Mesothelial cell of epicardium (in vitro differentiated cells): ENCODE results near the gene ZBTB48. TPM values are rescaled to one million over a fixed set of nuclear protein-coding genes. Genes with fewer than 3 reads are reported as not detected.

Experiments
- DNase-seq, 2 experiments: peaks; one replicate each; pipeline ENCODE4 v3.0.0; 2021; ENCODE audit warnings: low spot score in 2 of 2; ENCODE audit not compliant: unreplicated experiment in 2 of 2
- H3K27ac Mint-ChIP-seq: 2 replicates; pipeline ENCODE4 v1.8.0; 2021; ENCODE audit warnings: mixed read lengths
- H3K27me3 Mint-ChIP-seq: 2 replicates; pipeline ENCODE4 v1.8.0; 2021; ENCODE audit warnings: low read depth, mixed read lengths
- H3K36me3 Mint-ChIP-seq: 2 replicates; pipeline ENCODE4 v1.8.0; 2021; ENCODE audit warnings: mixed read lengths
- H3K4me1 Mint-ChIP-seq: 2 replicates; pipeline ENCODE4 v1.8.0; 2021; ENCODE audit warnings: mixed read lengths
- H3K4me3 Mint-ChIP-seq: 2 replicates; pipeline ENCODE4 v1.8.0; 2021; ENCODE audit warnings: mild to moderate bottlenecking, moderate library complexity, mixed read lengths
- H3K9me3 Mint-ChIP-seq: 2 replicates; pipeline ENCODE4 v1.8.0; 2021; ENCODE audit warnings: mixed read lengths
- CTCF ChIP-seq: fragments of 200-600 bp; sonication (generic); IDR thresholded peaks from one replicate; pipeline ENCODE4 v1.5.0; 2021; ENCODE audit warnings: antibody characterized with exemption; ENCODE audit not compliant: unreplicated experiment
- total RNA-seq: library from RNA; stranded (reverse); gene quantifications from 3 replicates; pipeline ENCODE4 v1.2.1, GENCODE V29; 2021

The ZBTB48 gene
- total RNA-seq, 1 donor from 2014 or later, result 33.6 TPM

- Mint-ChIP-seq H3K27ac (no peak overlapping the region), H3K27me3 (no peaks in the 10 kb centered on the region), H3K36me3 (peaks cover 28% of the 10 kb centered on the region), H3K9me3 (no peaks in the 10 kb centered on the region), H3K4me1 (no peaks in the 10 kb centered on the region), H3K4me3 (no peak overlapping the region)
- no peak for DNase-seq
- TF ChIP-seq CTCF, result no peak
Observed at GRCh38 chr1:6637770-6638169, 58.0 kb downstream of the ZBTB48 start.

GRCh38 chr1:6638226-6638625 lies 58.4 kb downstream of the ZBTB48 start:
- no peak for DNase-seq
- Mint-ChIP-seq H3K27me3 (no peaks in the 10 kb centered on the region), H3K4me3 (no peak overlapping the region), H3K36me3 (peaks cover 26% of the 10 kb centered on the region), H3K27ac (no peak overlapping the region), H3K9me3 (no peaks in the 10 kb centered on the region), H3K4me1 (no peaks in the 10 kb centered on the region)
- TF ChIP-seq CTCF, result no peak

Other genes with a start within 250 kb of the ZBTB48 start
- 17.4 to 21.3 TPM (median 20.3 TPM) in 3 replicates for gene ACOT7, start 186.2 kb upstream of the ZBTB48 start, total RNA-seq
- gene HES2, start 160.1 kb upstream of the ZBTB48 start, total RNA-seq, result 0.90 to 1.1 TPM (median 0.98 TPM) in 3 replicates
- 1.2 to 1.6 TPM (median 1.4 TPM) in 3 replicates for gene ESPN, start 155.2 kb upstream of the ZBTB48 start, total RNA-seq
- gene TNFRSF25, start 113.8 kb upstream of the ZBTB48 start, total RNA-seq, result 38.9 to 41.6 TPM (median 39.4 TPM) in 3 replicates
- 49.3 to 51.2 TPM (median 50.7 TPM) in 3 replicates for gene PLEKHG5, start 88.3 kb upstream of the ZBTB48 start, total RNA-seq
- gene NOL9, start 25.5 kb upstream of the ZBTB48 start, total RNA-seq, result 37.5 to 44.4 TPM (median 37.9 TPM) in 3 replicates
- not detected in 3 replicates for gene TAS1R1, start 24.7 kb upstream of the ZBTB48 start, total RNA-seq
- 22.0 to 25.1 TPM (median 23.4 TPM) in 3 replicates for gene KLHL21, start 22.9 kb downstream of the ZBTB48 start, total RNA-seq
- gene PHF13, start 33.7 kb downstream of the ZBTB48 start, total RNA-seq, result 33.7 to 35.0 TPM (median 34.0 TPM) in 3 replicates
- gene THAP3, start 44.9 kb downstream of the ZBTB48 start, total RNA-seq, result 19.8 to 22.9 TPM (median 20.0 TPM) in 3 replicates
- gene DNAJC11, start 121.8 kb downstream of the ZBTB48 start, total RNA-seq, result 60.9 to 65.1 TPM (median 63.4 TPM) in 3 replicates
- 70.4 to 78.3 TPM (median 71.4 TPM) in 3 replicates for gene CAMTA1, start 205.5 kb downstream of the ZBTB48 start, total RNA-seq